Calu3 (cell line): ENCODE results near the gene PIGK. TPM values are rescaled to one million over a fixed set of nuclear protein-coding genes. Genes with fewer than 3 reads are reported as not detected.

Source experiments
- BruUV-seq: library from RNA; stranded (reverse); fragments of 400-500 nt; replicated peaks from 2 replicates; lab custom pipeline; 2021; lab: Mats Ljungman, UMichigan
- CTCF ChIA-PET: fragments of 300-600 bp; sonication (Branson Sonifier 250); formaldehyde crosslinking; loops from one replicate; lab custom pipeline; 2022; ENCODE audit warnings: antibody characterized with exemption; lab: Charles Lee
- DNase-seq: peaks from one replicate; pipeline ENCODE4 v3.0.0; 2022
- H3K27ac Mint-ChIP-seq: one replicate; pipeline ENCODE4 v1.8.0; 2022; ENCODE audit warnings: mixed read lengths; ENCODE audit not compliant: unreplicated experiment
- H3K27me3 Mint-ChIP-seq: one replicate; pipeline ENCODE4 v1.8.0; 2022; ENCODE audit warnings: mixed read lengths; ENCODE audit not compliant: unreplicated experiment
- H3K36me3 Mint-ChIP-seq: one replicate; pipeline ENCODE4 v1.8.0; 2022; ENCODE audit warnings: mild to moderate bottlenecking, moderate library complexity, mixed read lengths; ENCODE audit not compliant: insufficient read depth, unreplicated experiment
- H3K4me1 Mint-ChIP-seq: one replicate; pipeline ENCODE4 v1.8.0; 2022; ENCODE audit warnings: mild to moderate bottlenecking, low read depth, mixed read lengths; ENCODE audit not compliant: unreplicated experiment
- H3K4me3 Mint-ChIP-seq: one replicate; pipeline ENCODE4 v1.8.0; 2022; ENCODE audit warnings: mild to moderate bottlenecking, low read depth, moderate library complexity, mixed read lengths; ENCODE audit not compliant: unreplicated experiment
- H3K9me3 Mint-ChIP-seq: one replicate; pipeline ENCODE4 v1.8.0; 2022; ENCODE audit warnings: low read depth, mixed read lengths; ENCODE audit not compliant: unreplicated experiment
- CTCF ChIP-seq: fragments of 200-600 bp; IDR thresholded peaks from one replicate; pipeline ENCODE4 v1.8.0; 2022; ENCODE audit warnings: antibody characterized with exemption; ENCODE audit not compliant: unreplicated experiment
- intact Hi-C: fragments of 100-400 bp; cut with micrococcal nuclease; formaldehyde crosslinking; loops from one replicate; pipeline ENCODE4 v1.10.0; 2022; ENCODE audit not compliant: unreplicated experiment
- total RNA-seq: library from RNA; stranded (reverse); gene quantifications from 2 replicates; pipeline ENCODE4 v1.2.3, GENCODE V29; 2022

Gene PIGK
- total RNA-seq, 1 experiment from 2014 or later = 41.8 TPM

GRCh38 chr1:77230051-77230450, 10.8 kb upstream of the PIGK start:
- H3K4me1 Mint-ChIP-seq = peaks cover 34% of the 10 kb centered on the region
- CTCF ChIA-PET = no interaction called here
- no TSS peak for BruUV-seq
- no peak for TF ChIP-seq CTCF
- peak overlapping the region; percentile 65 for H3K27ac Mint-ChIP-seq
- intact Hi-C loops = no loop called here
- no peaks in the 10 kb centered on the region for H3K36me3 Mint-ChIP-seq
- H3K27me3 Mint-ChIP-seq = no peaks in the 10 kb centered on the region
- no peak for DNase-seq
- H3K9me3 Mint-ChIP-seq = peaks cover 3% of the 10 kb centered on the region
- H3K4me3 Mint-ChIP-seq = no peak overlapping the region

- no peaks in the 10 kb centered on the region for H3K36me3 Mint-ChIP-seq
- H3K27me3 Mint-ChIP-seq = no peaks in the 10 kb centered on the region
- H3K27ac Mint-ChIP-seq = peak overlapping the region; percentile 65
- peaks cover 34% of the 10 kb centered on the region for H3K4me1 Mint-ChIP-seq
- TF ChIP-seq CTCF = no peak
- no TSS peak for BruUV-seq
- H3K9me3 Mint-ChIP-seq = peaks cover 3% of the 10 kb centered on the region
- CTCF ChIA-PET = no interaction called here
- DNase-seq = no peak
- intact Hi-C loops = loop anchor here (10.0 kb wide), 1 partner anchor 306 kb away; no protein-coding TSS in a partner anchor
- H3K4me3 Mint-ChIP-seq = no peak overlapping the region
These were observed 9.6 kb upstream of the PIGK start for GRCh38 chr1:77228836-77229235.

GRCh38 chr1:77227381-77227780, 8.2 kb upstream of the PIGK start:
- no TSS peak for BruUV-seq
- DNase-seq = no peak
- no peak for TF ChIP-seq CTCF
- intact Hi-C loops = loop anchor here (10.0 kb wide), 1 partner anchor 307 kb away; no protein-coding TSS in a partner anchor
- H3K36me3 Mint-ChIP-seq = no peaks in the 10 kb centered on the region
- peak overlapping the region; percentile 35 for H3K27ac Mint-ChIP-seq
- no peak overlapping the region for H3K4me3 Mint-ChIP-seq
- no peaks in the 10 kb centered on the region for H3K27me3 Mint-ChIP-seq
- peaks cover 34% of the 10 kb centered on the region for H3K4me1 Mint-ChIP-seq
- CTCF ChIA-PET = no interaction called here
- H3K9me3 Mint-ChIP-seq = no peaks in the 10 kb centered on the region

GRCh38 chr1:77222496-77222895, 3.3 kb upstream of the PIGK start:
- Mint-ChIP-seq H3K27me3 (no peaks in the 10 kb centered on the region), H3K4me1 (peaks cover 22% of the 10 kb centered on the region), H3K4me3 (no peak overlapping the region), H3K9me3 (no peaks in the 10 kb centered on the region), H3K36me3 (peaks cover 12% of the 10 kb centered on the region), H3K27ac (no peak overlapping the region)
- TF ChIP-seq CTCF = no peak
- intact Hi-C loops = loop anchor here (10.0 kb wide), 1 partner anchor 312 kb away; no protein-coding TSS in a partner anchor
- DNase-seq = no peak
- BruUV-seq = no TSS peak
- CTCF ChIA-PET = no interaction called here
